Astrocyte (in vitro differentiated cells and primary cell): ENCODE data around the gene DNAJB2. TPM values are rescaled to one million over a fixed set of nuclear protein-coding genes. Genes with fewer than 3 reads are reported as not detected.

Experiments
- DNase-seq: peaks from one replicate; pipeline ENCODE4 v3.0.0-alpha.2; 2010; ENCODE audit warnings: low read depth
- FAIRE-seq: peaks from 2 replicates; lab custom pipeline; 2011; peaks lifted over from hg19 to GRCh38; lab: Jason Lieb, UNC
- H2AFZ ChIP-seq: 2 replicates; pipeline ENCODE4 v1.6.0; 2012; ENCODE audit warnings: low read depth, low read length, inconsistent platforms
- H3K27ac ChIP-seq: 2 replicates; pipeline ENCODE4 v1.5.1; 2011; ENCODE audit warnings: low read depth, low read length, inconsistent platforms
- H3K27me3 ChIP-seq: 2 replicates; pipeline ENCODE4 v1.6.0; 2011; ENCODE audit warnings: low read length, inconsistent platforms; ENCODE audit not compliant: insufficient read depth
- H3K36me3 ChIP-seq: 2 replicates; pipeline ENCODE4 v1.5.1; 2011; ENCODE audit warnings: low read length, inconsistent platforms; ENCODE audit not compliant: insufficient read depth
- H3K4me1 ChIP-seq: 2 replicates; pipeline ENCODE4 v1.5.1; 2011; ENCODE audit warnings: low read length, inconsistent platforms; ENCODE audit not compliant: insufficient read depth
- H3K4me2 ChIP-seq: 2 replicates; pipeline ENCODE4 v1.6.0; 2012; ENCODE audit warnings: low read length, inconsistent platforms
- H3K4me3 ChIP-seq: 2 replicates; pipeline ENCODE4 v1.5.1; 2011; ENCODE audit warnings: low read depth, mild to moderate bottlenecking, low read length, inconsistent platforms; ENCODE audit not compliant: insufficient read depth
- H3K79me2 ChIP-seq: 2 replicates; pipeline ENCODE4 v1.6.0; 2012; ENCODE audit warnings: mild to moderate bottlenecking, low read length, inconsistent platforms; ENCODE audit not compliant: insufficient read depth
- H3K9ac ChIP-seq: 2 replicates; pipeline ENCODE4 v1.6.0; 2012; ENCODE audit warnings: mild to moderate bottlenecking, low read length, inconsistent platforms
- H3K9me3 ChIP-seq: 2 replicates; pipeline ENCODE4 v1.5.1; 2012; ENCODE audit warnings: low read depth, mild to moderate bottlenecking, low read length, inconsistent platforms; ENCODE audit not compliant: insufficient read depth
- H4K20me1 ChIP-seq: 2 replicates; pipeline ENCODE4 v1.6.0; 2012; ENCODE audit warnings: low read length, inconsistent platforms; ENCODE audit not compliant: insufficient read depth
- H3K27ac Mint-ChIP-seq: one replicate; pipeline ENCODE4 v1.8.0; 2021; ENCODE audit warnings: mild to moderate bottlenecking, mixed read lengths; ENCODE audit not compliant: unreplicated experiment
- H3K27me3 Mint-ChIP-seq: one replicate; pipeline ENCODE4 v1.8.0; 2021; ENCODE audit warnings: low read depth, mixed read lengths; ENCODE audit not compliant: unreplicated experiment
- H3K36me3 Mint-ChIP-seq: one replicate; pipeline ENCODE4 v1.8.0; 2021; ENCODE audit warnings: low read depth, mixed read lengths; ENCODE audit not compliant: unreplicated experiment
- H3K4me1 Mint-ChIP-seq: one replicate; pipeline ENCODE4 v1.8.0; 2021; ENCODE audit warnings: low read depth, mixed read lengths; ENCODE audit not compliant: unreplicated experiment
- H3K4me3 Mint-ChIP-seq: one replicate; pipeline ENCODE4 v1.8.0; 2021; ENCODE audit warnings: mild to moderate bottlenecking, moderate library complexity, mixed read lengths; ENCODE audit not compliant: unreplicated experiment
- H3K9me3 Mint-ChIP-seq: one replicate; pipeline ENCODE4 v1.8.0; 2021; ENCODE audit warnings: mild to moderate bottlenecking, mixed read lengths; ENCODE audit not compliant: unreplicated experiment
- EZH2 ChIP-seq: IDR thresholded peaks from 2 replicates; pipeline ENCODE4 v1.6.1; 2012; ENCODE audit warnings: mild to moderate bottlenecking, low read length, inconsistent platforms; ENCODE audit not compliant: insufficient read depth
- total RNA-seq: library from RNA; stranded (reverse); gene quantifications from 2 replicates; pipeline ENCODE4 v1.2.1, GENCODE V29; 2021
- TF ChIP-seq, protein P1 (sequence below): IDR thresholded peaks from 2 replicates; pipeline ENCODE4 v1.5.1; 2011; ENCODE audit warnings: low read depth, mild to moderate bottlenecking, inconsistent platforms, low read length, moderate library complexity; ENCODE audit not compliant: insufficient read depth

Gene DNAJB2
- total RNA-seq, 1 donor from 2014 or later, result 53.9 TPM

DNA sequence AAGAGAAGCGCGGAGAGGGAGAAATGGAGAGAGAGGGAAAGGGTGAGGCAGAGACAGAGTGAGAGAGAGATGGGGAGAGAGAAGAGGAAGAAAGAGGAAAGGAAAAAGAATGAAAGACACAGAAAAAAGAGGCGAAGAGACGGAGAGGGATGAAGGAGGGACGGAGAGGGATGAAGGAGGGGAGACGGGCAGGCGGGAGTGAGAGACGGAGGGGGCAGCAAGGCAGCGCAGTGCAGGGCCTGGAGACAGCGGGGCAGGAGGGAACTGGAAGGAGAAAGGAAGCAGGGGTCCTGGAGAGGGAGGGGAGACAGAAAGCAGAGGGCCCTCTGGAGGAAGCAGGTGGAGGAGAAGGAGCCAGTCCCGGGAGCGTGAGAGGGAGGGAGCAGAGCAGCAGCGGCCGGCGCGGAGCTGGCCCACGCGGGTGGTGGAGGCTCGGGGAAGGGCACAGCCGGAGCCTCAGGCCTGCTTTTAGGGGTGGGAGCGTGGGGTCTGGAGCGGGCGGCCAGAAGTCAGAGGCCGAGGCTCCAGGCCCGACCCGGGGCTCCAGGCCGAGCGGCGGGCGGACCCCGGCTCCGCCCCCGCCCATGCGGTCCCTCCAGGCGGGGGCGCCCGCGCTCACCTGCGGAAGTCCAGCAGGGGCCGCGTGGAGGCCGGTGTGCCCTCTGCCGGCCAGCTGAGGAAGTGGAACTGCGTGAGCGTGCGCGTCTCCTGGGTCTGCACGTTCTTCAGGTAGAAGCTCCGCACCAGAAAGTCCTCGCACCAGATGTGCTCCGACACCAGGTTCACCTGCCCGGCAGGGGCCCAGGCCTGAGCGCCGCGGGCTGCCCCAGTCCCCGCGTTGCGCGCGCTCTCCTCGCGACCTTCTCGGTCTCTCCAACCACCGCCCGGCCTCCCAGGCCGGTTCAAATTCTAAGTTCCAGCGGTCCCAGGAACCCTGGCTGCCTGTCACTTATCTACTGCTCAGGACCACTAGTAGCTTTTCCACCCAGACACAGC is 15.5 kb downstream of the DNAJB2 start:
- peak overlapping the region; percentile 58 for H3K27ac Mint-ChIP-seq
- FAIRE-seq (no peak), DNase-seq (peak; percentile 40)
- peaks cover 6% of the 10 kb centered on the region for H3K4me1 Mint-ChIP-seq
- no peaks in the 10 kb centered on the region for H4K20me1 ChIP-seq
- H3K4me2 ChIP-seq, result peak overlapping the region; percentile 85
- H3K36me3 Mint-ChIP-seq, result peaks cover 8% of the 10 kb centered on the region
- no peaks in the 10 kb centered on the region for H3K36me3 ChIP-seq
- no peak for TF ChIP-seq EZH2
- TF ChIP-seq, protein P1, sequence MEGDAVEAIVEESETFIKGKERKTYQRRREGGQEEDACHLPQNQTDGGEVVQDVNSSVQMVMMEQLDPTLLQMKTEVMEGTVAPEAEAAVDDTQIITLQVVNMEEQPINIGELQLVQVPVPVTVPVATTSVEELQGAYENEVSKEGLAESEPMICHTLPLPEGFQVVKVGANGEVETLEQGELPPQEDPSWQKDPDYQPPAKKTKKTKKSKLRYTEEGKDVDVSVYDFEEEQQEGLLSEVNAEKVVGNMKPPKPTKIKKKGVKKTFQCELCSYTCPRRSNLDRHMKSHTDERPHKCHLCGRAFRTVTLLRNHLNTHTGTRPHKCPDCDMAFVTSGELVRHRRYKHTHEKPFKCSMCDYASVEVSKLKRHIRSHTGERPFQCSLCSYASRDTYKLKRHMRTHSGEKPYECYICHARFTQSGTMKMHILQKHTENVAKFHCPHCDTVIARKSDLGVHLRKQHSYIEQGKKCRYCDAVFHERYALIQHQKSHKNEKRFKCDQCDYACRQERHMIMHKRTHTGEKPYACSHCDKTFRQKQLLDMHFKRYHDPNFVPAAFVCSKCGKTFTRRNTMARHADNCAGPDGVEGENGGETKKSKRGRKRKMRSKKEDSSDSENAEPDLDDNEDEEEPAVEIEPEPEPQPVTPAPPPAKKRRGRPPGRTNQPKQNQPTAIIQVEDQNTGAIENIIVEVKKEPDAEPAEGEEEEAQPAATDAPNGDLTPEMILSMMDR, result peak; percentile 76
- H3K27ac ChIP-seq, result no peak overlapping the region
- H3K4me3 ChIP-seq, result peak overlapping the region; percentile 50
- H3K9ac ChIP-seq, result peak overlapping the region; percentile 77
- H2AFZ ChIP-seq, result peak overlapping the region; percentile 95
- H3K79me2 ChIP-seq, result no peaks in the 10 kb centered on the region
- H3K9me3 Mint-ChIP-seq, result no peaks in the 10 kb centered on the region
- peaks cover 2% of the 10 kb centered on the region for H3K27me3 ChIP-seq
- H3K4me3 Mint-ChIP-seq, result peak overlapping the region; percentile 75
- H3K4me1 ChIP-seq, result peaks cover 12% of the 10 kb centered on the region
- peaks cover 4% of the 10 kb centered on the region for H3K27me3 Mint-ChIP-seq
- H3K9me3 ChIP-seq, result no peaks in the 10 kb centered on the region

DNA sequence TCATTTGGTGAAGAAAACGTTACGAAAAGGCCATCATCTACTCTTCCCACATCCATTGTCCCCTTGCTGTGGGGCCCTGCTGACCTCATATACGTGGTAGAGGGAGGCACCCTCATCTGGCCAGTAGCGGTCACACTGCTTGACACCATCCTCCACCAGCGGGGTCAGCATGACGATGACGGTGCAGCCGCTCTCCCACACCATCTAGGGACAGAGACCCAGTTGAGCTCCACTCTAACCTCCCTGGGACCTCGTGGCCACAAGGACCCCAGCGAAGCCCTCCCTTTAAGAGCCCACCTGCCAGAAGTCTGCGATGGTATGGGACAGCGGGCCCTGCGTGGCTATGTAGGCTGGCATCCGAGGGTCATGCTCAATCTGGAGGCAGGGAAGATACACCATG is 17.0 kb downstream of the DNAJB2 start:
- TF ChIP-seq, protein P1, result no peak
- TF ChIP-seq EZH2, result no peak
- peaks cover 11% of the 10 kb centered on the region for H3K36me3 Mint-ChIP-seq
- peaks cover 9% of the 10 kb centered on the region for H3K27me3 Mint-ChIP-seq
- Histone ChIP-seq H3K9me3 (no peaks in the 10 kb centered on the region), H4K20me1 (no peaks in the 10 kb centered on the region), H3K79me2 (no peaks in the 10 kb centered on the region), H3K27ac (no peak overlapping the region), H3K4me1 (peaks cover 8% of the 10 kb centered on the region), H3K4me2 (no peak overlapping the region), H3K4me3 (no peak overlapping the region), H3K27me3 (peaks cover 3% of the 10 kb centered on the region), H3K36me3 (no peaks in the 10 kb centered on the region), H3K9ac (no peak overlapping the region), H2AFZ (no peak overlapping the region)
- FAIRE-seq, result no peak
- no peaks in the 10 kb centered on the region for H3K9me3 Mint-ChIP-seq
- no peak for DNase-seq
- peaks cover 11% of the 10 kb centered on the region for H3K4me1 Mint-ChIP-seq
- no peak overlapping the region for H3K4me3 Mint-ChIP-seq
- H3K27ac Mint-ChIP-seq, result no peak overlapping the region
